MG63 (cell line): Measurements from ENCODE around the gene PRMT1. TPM values are rescaled to one million over a fixed set of nuclear protein-coding genes. Genes with fewer than 3 reads are reported as not detected.
"Not testable (repeated sequence)": the region's sequence is repeated elsewhere in the genome, so short reads cannot be mapped to it uniquely, and the experiment has no call there.

Source experiments
- DNase-seq: peaks from one replicate; pipeline ENCODE4 v3.0.0-alpha.2; 2020
- H3K27me3 ChIP-seq: fragments of 250-450 bp; sonication (Bioruptor Pico); 2 replicates; pipeline ENCODE4 v1.5.1; 2020; ENCODE audit warnings: mild to moderate bottlenecking, moderate library complexity
- H3K36me3 ChIP-seq: fragments of 250-450 bp; sonication (Bioruptor Pico); 2 replicates; pipeline ENCODE4 v1.5.1; 2020; ENCODE audit warnings: mild to moderate bottlenecking, moderate library complexity
- H3K4me3 ChIP-seq: fragments of 250-450 bp; sonication (Bioruptor Pico); 2 replicates; pipeline ENCODE4 v1.5.1; 2020; ENCODE audit warnings: mild to moderate bottlenecking, moderate library complexity
- H3K9me3 ChIP-seq: fragments of 250-450 bp; sonication (Bioruptor Pico); 2 replicates; pipeline ENCODE4 v1.5.1; 2020; ENCODE audit warnings: mild to moderate bottlenecking, moderate library complexity
- total RNA-seq: library from RNA; depleted of rRNA; stranded (reverse); fragments of >200 nt; shearing (Covaris generic); gene quantifications from 2 replicates; pipeline ENCODE4 v1.2.3, GENCODE V29; 2014; ENCODE audit warnings: low replicate concordance; rRNA removed

The PRMT1 gene
- total RNA-seq, 1 experiment from 2014 or later: 777 TPM

DNA sequence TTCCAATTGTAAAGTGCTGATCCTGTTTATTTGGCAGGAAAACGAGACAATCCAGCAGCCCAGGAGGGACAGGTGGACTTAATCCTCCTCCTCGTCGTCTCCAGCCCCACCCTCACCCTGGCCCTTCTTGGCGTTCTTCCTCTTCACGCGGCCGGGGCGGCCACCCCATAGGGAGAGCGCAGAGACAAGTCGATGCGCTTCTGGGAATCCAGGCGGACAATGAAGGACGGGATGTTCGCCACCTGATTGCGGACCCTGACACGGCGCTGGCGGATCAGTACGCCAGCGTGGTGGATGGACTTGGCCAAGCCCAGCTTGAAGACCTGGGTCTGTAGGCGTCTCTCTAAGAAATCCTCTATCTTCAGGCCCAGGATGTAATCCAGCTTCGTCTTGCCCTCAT lies 42.3 kb downstream of the PRMT1 start:
- not testable (repeated sequence) for H3K36me3 ChIP-seq, H3K27me3 ChIP-seq, H3K4me3 ChIP-seq, DNase-seq, H3K9me3 ChIP-seq

DNA sequence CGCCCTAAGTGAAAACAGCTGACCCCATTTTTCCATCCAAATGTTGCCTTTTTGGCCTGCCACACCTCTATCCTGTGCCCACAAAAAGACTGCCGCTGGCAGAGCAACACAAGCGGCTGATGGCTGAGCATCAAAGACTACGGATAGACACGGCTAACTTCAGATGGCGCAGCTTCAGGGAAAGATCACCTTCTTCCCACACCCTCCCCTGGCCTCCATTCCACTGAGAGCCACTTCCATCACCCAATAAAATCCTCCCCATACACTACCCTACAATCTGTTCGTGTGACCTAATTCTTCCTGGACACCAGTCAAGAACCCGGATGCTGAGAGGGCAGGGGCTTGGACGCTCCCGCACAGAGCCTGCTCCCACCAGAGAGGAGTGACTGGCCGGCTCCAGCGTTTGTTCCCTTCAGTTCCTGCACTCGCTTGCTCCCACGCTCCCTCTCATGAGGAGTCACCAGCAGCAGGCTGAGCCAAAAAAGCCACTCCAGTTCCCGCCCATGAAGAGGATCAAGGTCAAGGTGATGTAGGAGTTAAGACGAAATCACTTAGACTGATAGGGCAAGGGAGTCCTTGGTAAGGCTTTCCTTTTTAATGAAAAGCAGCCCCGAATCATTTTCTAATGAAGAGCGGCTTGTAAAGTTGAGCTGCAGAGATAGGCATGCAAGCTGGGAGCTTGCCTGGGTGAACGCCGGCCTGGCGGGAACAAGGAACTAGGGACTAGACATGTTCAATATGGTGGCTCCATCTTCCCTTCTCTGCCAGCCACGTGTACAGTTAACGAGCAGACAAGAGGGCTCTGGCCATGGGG lies 50.4 kb downstream of the PRMT1 start:
- Histone ChIP-seq H3K4me3 (no peak overlapping the region), H3K36me3 (peaks cover 9% of the 10 kb centered on the region), H3K9me3 (no peaks in the 10 kb centered on the region), H3K27me3 (no peaks in the 10 kb centered on the region)
- no peak for DNase-seq

DNA sequence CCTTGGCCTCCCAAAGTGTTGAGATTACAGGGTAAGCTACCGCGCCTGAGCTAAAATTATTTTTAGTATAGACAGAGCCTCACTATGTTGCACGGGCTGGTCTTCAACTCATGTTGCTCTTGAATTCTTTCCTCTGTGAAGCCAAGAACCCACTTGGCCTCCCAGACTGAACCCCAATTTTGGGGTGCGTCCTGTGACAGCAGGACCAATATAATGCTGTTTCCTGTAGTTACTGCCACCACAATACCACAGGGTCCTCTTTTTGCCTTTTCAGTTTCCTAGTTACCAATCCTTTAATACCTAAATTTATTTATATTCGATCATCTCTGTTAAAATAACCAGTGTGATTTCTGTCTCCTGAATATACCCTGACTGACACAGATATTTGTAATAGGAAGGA lies 53.1 kb downstream of the PRMT1 start:
- Histone ChIP-seq H3K4me3 (no peak overlapping the region), H3K27me3 (no peaks in the 10 kb centered on the region), H3K9me3 (no peaks in the 10 kb centered on the region), H3K36me3 (peaks cover 2% of the 10 kb centered on the region; the same call in 1 of the 2 replicates)
- no peak for DNase-seq

Other genes with a start within 250 kb of the PRMT1 start
- gene SLC17A7, start 235.7 kb upstream of the PRMT1 start, total RNA-seq: not detected in 2 replicates
- 121 and 144 TPM in 2 replicates for gene PIH1D1, start 225.5 kb upstream of the PRMT1 start, total RNA-seq
- gene ALDH16A1, start 224.0 kb upstream of the PRMT1 start, total RNA-seq: 86.4 and 89.0 TPM in 2 replicates
- gene FLT3LG, start 203.1 kb upstream of the PRMT1 start, total RNA-seq: 0.25 and 5.0 TPM in 2 replicates
- 1,730 and 3,823 TPM in 2 replicates for gene RPL13A, start 189.7 kb upstream of the PRMT1 start, total RNA-seq
- gene RPS11, start 180.8 kb upstream of the PRMT1 start, total RNA-seq: 2,408 and 3,564 TPM in 2 replicates
- gene FCGRT, start 164.6 kb upstream of the PRMT1 start, total RNA-seq: 29.6 and 58.0 TPM in 2 replicates
- gene RCN3, start 149.3 kb upstream of the PRMT1 start, total RNA-seq: 131 and 183 TPM in 2 replicates
- 46.1 and 109 TPM in 2 replicates for gene NOSIP, start 96.7 kb upstream of the PRMT1 start, total RNA-seq
- 0.20 TPM in 1 of 2 replicates, not detected in the other for gene PRRG2, start 96.0 kb upstream of the PRMT1 start, total RNA-seq
- gene PRR12, start 86.1 kb upstream of the PRMT1 start, total RNA-seq: 1.2 and 1.8 TPM in 2 replicates
- 66.4 and 72.7 TPM in 2 replicates for gene RRAS, start 37.1 kb upstream of the PRMT1 start, total RNA-seq
- gene SCAF1, start 35.1 kb upstream of the PRMT1 start, total RNA-seq: 13.4 and 22.7 TPM in 2 replicates
- gene IRF3, start 11.4 kb upstream of the PRMT1 start, total RNA-seq: 64.1 and 104 TPM in 2 replicates
- 3.0 TPM in 1 of 2 replicates, not detected in the other for gene BCL2L12, start 11.3 kb upstream of the PRMT1 start, total RNA-seq
- gene ADM5, start 12.3 kb downstream of the PRMT1 start, total RNA-seq: 0.33 and 1.4 TPM in 2 replicates
- gene CPT1C, start 13.8 kb downstream of the PRMT1 start, total RNA-seq: not detected in 2 replicates
- gene TSKS, start 86.0 kb downstream of the PRMT1 start, total RNA-seq: not detected in 2 replicates
- gene AP2A1, start 89.7 kb downstream of the PRMT1 start, total RNA-seq: 83.8 and 115 TPM in 2 replicates
- 8.2 and 31.4 TPM in 2 replicates for gene FUZ, start 136.0 kb downstream of the PRMT1 start, total RNA-seq
- gene MED25, start 141.0 kb downstream of the PRMT1 start, total RNA-seq: 27.6 and 45.1 TPM in 2 replicates
- gene PTOV1, start 173.9 kb downstream of the PRMT1 start, total RNA-seq: 45.1 and 96.1 TPM in 2 replicates
- gene PNKP, start 190.3 kb downstream of the PRMT1 start, total RNA-seq: 29.4 and 46.4 TPM in 2 replicates
- gene AKT1S1, start 200.1 kb downstream of the PRMT1 start, total RNA-seq: 12.1 and 16.5 TPM in 2 replicates
- 5.2 and 11.5 TPM in 2 replicates for gene TBC1D17, start 200.4 kb downstream of the PRMT1 start, total RNA-seq
- gene IL4I1, start 219.6 kb downstream of the PRMT1 start, total RNA-seq: 3.6 TPM in 1 of 2 replicates, not detected in the other